Stimulated activated CD4-positive, alpha-beta T cell treated with anti-CD3 and anti-CD28 coated beads, Interleukin-12 subunit alpha, Interleukin-12 subunit beta, amount 100 ng/mL, for 48 hours (primary cell): ENCODE data around the gene MT1HL1.
"Not testable (repeated sequence)": the region's sequence is repeated elsewhere in the genome, so short reads cannot be mapped to it uniquely, and the experiment has no call there.

Source experiments
- DNase-seq, 3 donors: peaks; one replicate each; pipeline ENCODE4 v3.0.0-alpha.2; 2020; ENCODE audit warnings: low read depth in 2 of 3, low spot score in 1 of 3

Gene MT1HL1

GRCh38 chr1:236979149-236979900 is 24.9 kb downstream of the MT1HL1 start:
- DNase-seq, result no peak

GRCh38 chr1:236978740-236979139 is 25.5 kb downstream of the MT1HL1 start:
- no peak for DNase-seq

GRCh38 chr1:236975461-236975860 is 28.8 kb downstream of the MT1HL1 start:
- DNase-seq, result no peak

GRCh38 chr1:236974025-236974424 is 30.2 kb downstream of the MT1HL1 start:
- not testable (repeated sequence) for DNase-seq

GRCh38 chr1:236966636-236967035 is 37.6 kb downstream of the MT1HL1 start:
- no peak for DNase-seq

- DNase-seq, result no peak
Observed at GRCh38 chr1:236963920-236964319, 40.3 kb downstream of the MT1HL1 start.

- no peak for DNase-seq
Observed at GRCh38 chr1:236959112-236959511, 45.1 kb downstream of the MT1HL1 start.

GRCh38 chr1:236957235-236957634 is 47.0 kb downstream of the MT1HL1 start:
- DNase-seq, result no peak
